ENCODE results near the gene EHBP1.

Gene EHBP1

GRCh38 chr2:62744603-62745002 is 39.1 kb downstream of the EHBP1 start:
- peaks cover 1% of the 10 kb centered on the region for H3K4me1 ChIP-seq (ENCODE audit: control insufficient read depth, insufficient read depth, low read depth, low read length)
- H3K9me3 ChIP-seq (ENCODE audit: control insufficient read depth, low read length), result no peaks in the 10 kb centered on the region
- no peak overlapping the region for H2AFZ ChIP-seq (ENCODE audit: low read depth, low read length)
- no peak overlapping the region for H4K91ac ChIP-seq (ENCODE audit: low read length)
- no peak overlapping the region for H2AK5ac ChIP-seq (ENCODE audit: low read length, severe bottlenecking)
- no peak overlapping the region for H2BK12ac ChIP-seq (ENCODE audit: low read length in 2 of 2)
- H3K4ac ChIP-seq (ENCODE audit: low read depth in 1 of 2, low read length in 2 of 2), result no peak overlapping the region
- no peak overlapping the region for H3K23ac ChIP-seq (ENCODE audit: low read length in 2 of 2)
- H3K27ac ChIP-seq (ENCODE audit: low read length, poor library complexity, severe bottlenecking), result no peak overlapping the region
- no peak overlapping the region for H3K18ac ChIP-seq (ENCODE audit: low read depth in 1 of 2, low read length in 2 of 2)
- no peak overlapping the region for H3K4me3 ChIP-seq (ENCODE audit: insufficient read depth in 1 of 2, low read depth in 1 of 2, low read length in 2 of 2)
- no peak for DNase-seq
- peaks cover 0 to 14% of the 10 kb centered on the region in 2 experiments for H3K36me3 ChIP-seq (ENCODE audit: control insufficient read depth in 1 of 2, insufficient read depth in 2 of 2, low read depth in 1 of 2, low read length in 2 of 2)
- H4K8ac ChIP-seq (ENCODE audit: low read length), result no peak overlapping the region
- no peak overlapping the region for H3K14ac ChIP-seq (ENCODE audit: low read length in 2 of 2)
- peaks cover 3% of the 10 kb centered on the region for H3K79me1 ChIP-seq (replicated peaks; ENCODE audit: low read length, poor library complexity, severe bottlenecking)
- H2BK120ac ChIP-seq (ENCODE audit: low read depth, low read length), result no peak overlapping the region
- WGBS, result 100% methylated on average over 2 of the region's 3 CpGs
- H2BK5ac ChIP-seq (ENCODE audit: low read depth, low read length, poor library complexity, severe bottlenecking), result no peak overlapping the region
- no peaks in the 10 kb centered on the region for H3K27me3 ChIP-seq (ENCODE audit: control insufficient read depth in 1 of 2, insufficient read depth in 1 of 2, low read length in 2 of 2)
- H3K4me2 ChIP-seq (ENCODE audit: low read length, poor library complexity, severe bottlenecking), result no peak overlapping the region
- H2BK15ac ChIP-seq (ENCODE audit: low read depth, poor library complexity, severe bottlenecking), result no peak overlapping the region
- no peak overlapping the region for H3K9ac ChIP-seq (ENCODE audit: low read length)

GRCh38 chr2:62745891-62746481 is 40.5 kb downstream of the EHBP1 start:
- Histone ChIP-seq H3K4me3 (ENCODE audit: insufficient read depth in 1 of 2, low read depth in 1 of 2, low read length in 2 of 2) (no peak overlapping the region), H3K9ac (ENCODE audit: low read length) (no peak overlapping the region), H3K18ac (ENCODE audit: low read depth in 1 of 2, low read length in 2 of 2) (no peak overlapping the region), H2BK12ac (ENCODE audit: low read length in 2 of 2) (no peak overlapping the region), H4K91ac (ENCODE audit: low read length) (no peak overlapping the region), H2BK5ac (ENCODE audit: low read depth, low read length, poor library complexity, severe bottlenecking) (no peak overlapping the region), H2BK15ac (ENCODE audit: low read depth, poor library complexity, severe bottlenecking) (no peak overlapping the region), H3K79me1 (replicated peaks; ENCODE audit: low read length, poor library complexity, severe bottlenecking) (peaks cover 3% of the 10 kb centered on the region), H3K9me3 (ENCODE audit: control insufficient read depth, low read length) (no peaks in the 10 kb centered on the region), H4K8ac (ENCODE audit: low read length) (no peak overlapping the region), H3K27ac (ENCODE audit: low read length, poor library complexity, severe bottlenecking) (no peak overlapping the region), H3K4me1 (ENCODE audit: control insufficient read depth, insufficient read depth, low read depth, low read length) (peaks cover 1% of the 10 kb centered on the region), H2BK120ac (ENCODE audit: low read depth, low read length) (no peak overlapping the region), H3K14ac (ENCODE audit: low read length in 2 of 2) (no peak overlapping the region), H2AK5ac (ENCODE audit: low read length, severe bottlenecking) (no peak overlapping the region), H3K36me3 (ENCODE audit: control insufficient read depth in 1 of 2, insufficient read depth in 2 of 2, low read depth in 1 of 2, low read length in 2 of 2) (peaks cover 0 to 14% of the 10 kb centered on the region in 2 experiments), H3K4me2 (ENCODE audit: low read length, poor library complexity, severe bottlenecking) (no peak overlapping the region), H3K4ac (ENCODE audit: low read depth in 1 of 2, low read length in 2 of 2) (no peak overlapping the region), H2AFZ (ENCODE audit: low read depth, low read length) (no peak overlapping the region), H3K23ac (ENCODE audit: low read length in 2 of 2) (no peak overlapping the region), H3K27me3 (ENCODE audit: control insufficient read depth in 1 of 2, insufficient read depth in 1 of 2, low read length in 2 of 2) (no peaks in the 10 kb centered on the region)
- 94% methylated on average over 5 of the region's 5 CpGs for WGBS
- DNase-seq, result no peak

- Histone ChIP-seq H4K91ac (ENCODE audit: low read length) (no peak overlapping the region), H3K36me3 (ENCODE audit: control insufficient read depth in 1 of 2, insufficient read depth in 2 of 2, low read depth in 1 of 2, low read length in 2 of 2) (peaks cover 0 to 14% of the 10 kb centered on the region in 2 experiments), H3K9me3 (ENCODE audit: control insufficient read depth, low read length) (no peaks in the 10 kb centered on the region), H2BK120ac (ENCODE audit: low read depth, low read length) (no peak overlapping the region), H3K79me1 (replicated peaks; ENCODE audit: low read length, poor library complexity, severe bottlenecking) (peaks cover 3% of the 10 kb centered on the region), H4K8ac (ENCODE audit: low read length) (no peak overlapping the region), H3K4ac (ENCODE audit: low read depth in 1 of 2, low read length in 2 of 2) (no peak overlapping the region), H3K9ac (ENCODE audit: low read length) (no peak overlapping the region), H3K27me3 (ENCODE audit: control insufficient read depth in 1 of 2, insufficient read depth in 1 of 2, low read length in 2 of 2) (no peaks in the 10 kb centered on the region), H2AK5ac (ENCODE audit: low read length, severe bottlenecking) (no peak overlapping the region), H3K18ac (ENCODE audit: low read depth in 1 of 2, low read length in 2 of 2) (no peak overlapping the region), H3K4me3 (ENCODE audit: insufficient read depth in 1 of 2, low read depth in 1 of 2, low read length in 2 of 2) (no peak overlapping the region), H2AFZ (ENCODE audit: low read depth, low read length) (no peak overlapping the region), H3K27ac (ENCODE audit: low read length, poor library complexity, severe bottlenecking) (no peak overlapping the region), H2BK15ac (ENCODE audit: low read depth, poor library complexity, severe bottlenecking) (no peak overlapping the region), H3K4me2 (ENCODE audit: low read length, poor library complexity, severe bottlenecking) (no peak overlapping the region), H3K23ac (ENCODE audit: low read length in 2 of 2) (no peak overlapping the region), H3K14ac (ENCODE audit: low read length in 2 of 2) (no peak overlapping the region), H2BK12ac (ENCODE audit: low read length in 2 of 2) (no peak overlapping the region), H2BK5ac (ENCODE audit: low read depth, low read length, poor library complexity, severe bottlenecking) (no peak overlapping the region), H3K4me1 (ENCODE audit: control insufficient read depth, insufficient read depth, low read depth, low read length) (peaks cover 1% of the 10 kb centered on the region)
- no peak for DNase-seq
- WGBS, result no CpG with 5 or more reads among the region's 2 CpGs
Measured at GRCh38 chr2:62747169-62747568, 41.7 kb downstream of the EHBP1 start.

GRCh38 chr2:62747876-62748275 is 42.4 kb downstream of the EHBP1 start:
- Histone ChIP-seq H3K27me3 (ENCODE audit: control insufficient read depth in 1 of 2, insufficient read depth in 1 of 2, low read length in 2 of 2) (no peaks in the 10 kb centered on the region), H4K8ac (ENCODE audit: low read length) (no peak overlapping the region), H2AK5ac (ENCODE audit: low read length, severe bottlenecking) (no peak overlapping the region), H3K4me1 (ENCODE audit: control insufficient read depth, insufficient read depth, low read depth, low read length) (peaks cover 1% of the 10 kb centered on the region), H3K4me3 (ENCODE audit: insufficient read depth in 1 of 2, low read depth in 1 of 2, low read length in 2 of 2) (no peak overlapping the region), H2AFZ (ENCODE audit: low read depth, low read length) (no peak overlapping the region), H3K36me3 (ENCODE audit: control insufficient read depth in 1 of 2, insufficient read depth in 2 of 2, low read depth in 1 of 2, low read length in 2 of 2) (peaks cover 0 to 14% of the 10 kb centered on the region in 2 experiments), H3K4me2 (ENCODE audit: low read length, poor library complexity, severe bottlenecking) (no peak overlapping the region), H3K9ac (ENCODE audit: low read length) (no peak overlapping the region), H3K27ac (ENCODE audit: low read length, poor library complexity, severe bottlenecking) (no peak overlapping the region), H3K4ac (ENCODE audit: low read depth in 1 of 2, low read length in 2 of 2) (no peak overlapping the region), H2BK15ac (ENCODE audit: low read depth, poor library complexity, severe bottlenecking) (no peak overlapping the region), H3K9me3 (ENCODE audit: control insufficient read depth, low read length) (no peaks in the 10 kb centered on the region), H2BK5ac (ENCODE audit: low read depth, low read length, poor library complexity, severe bottlenecking) (no peak overlapping the region), H3K14ac (ENCODE audit: low read length in 2 of 2) (no peak overlapping the region), H3K18ac (ENCODE audit: low read depth in 1 of 2, low read length in 2 of 2) (no peak overlapping the region), H2BK120ac (ENCODE audit: low read depth, low read length) (no peak overlapping the region), H3K79me1 (replicated peaks; ENCODE audit: low read length, poor library complexity, severe bottlenecking) (peaks cover 3% of the 10 kb centered on the region), H3K23ac (ENCODE audit: low read length in 2 of 2) (no peak overlapping the region), H4K91ac (ENCODE audit: low read length) (no peak overlapping the region), H2BK12ac (ENCODE audit: low read length in 2 of 2) (no peak overlapping the region)
- DNase-seq, result no peak
- 92% methylated on average over 2 of the region's 4 CpGs for WGBS
